Type B pancreatic cell (in vitro differentiated cells): ENCODE measurements around the gene DENND1B. TPM values are rescaled to one million over a fixed set of nuclear protein-coding genes. Genes with fewer than 3 reads are reported as not detected.

Source experiments
- DNase-seq: peaks from one replicate; pipeline ENCODE4 v3.0.0; 2021; ENCODE audit warnings: mixed read lengths; ENCODE audit not compliant: unreplicated experiment; ENCODE audit errors: extremely low spot score
- H3K27ac Mint-ChIP-seq: 2 replicates; pipeline ENCODE4 v1.8.0; 2021; ENCODE audit warnings: mild to moderate bottlenecking, mixed read lengths
- H3K27me3 Mint-ChIP-seq: 2 replicates; pipeline ENCODE4 v1.8.0; 2021; ENCODE audit warnings: mixed read lengths
- H3K36me3 Mint-ChIP-seq: 2 replicates; pipeline ENCODE4 v1.8.0; 2021; ENCODE audit warnings: mixed read lengths
- H3K4me1 Mint-ChIP-seq: one replicate; pipeline ENCODE4 v1.8.0; 2021; ENCODE audit warnings: mixed read lengths; ENCODE audit not compliant: unreplicated experiment
- H3K4me3 Mint-ChIP-seq: 2 replicates; pipeline ENCODE4 v1.8.0; 2021; ENCODE audit warnings: mild to moderate bottlenecking, mixed read lengths
- H3K9me3 Mint-ChIP-seq: 2 replicates; pipeline ENCODE4 v1.8.0; 2021; ENCODE audit warnings: mixed read lengths
- CTCF ChIP-seq: fragments of 200-600 bp; sonication (generic); conservative IDR thresholded peaks from 2 replicates; pipeline ENCODE4 v1.5.0; 2021; ENCODE audit warnings: antibody characterized with exemption, mild to moderate bottlenecking
- total RNA-seq: library from RNA; stranded (reverse); gene quantifications from 2 replicates; pipeline ENCODE4 v1.2.1, GENCODE V29; 2021; ENCODE audit warnings: low replicate concordance

Gene DENND1B
- total RNA-seq, 1 donor from 2014 or later, result 8.7 TPM

GRCh38 chr1:197637406-197637805 is 137.9 kb downstream of the DENND1B start:
- H3K9me3 Mint-ChIP-seq, result no peaks in the 10 kb centered on the region
- H3K27me3 Mint-ChIP-seq, result no peaks in the 10 kb centered on the region
- no peak for DNase-seq
- no peaks in the 10 kb centered on the region for H3K4me1 Mint-ChIP-seq
- H3K4me3 Mint-ChIP-seq, result no peak overlapping the region
- no peak overlapping the region for H3K27ac Mint-ChIP-seq
- H3K36me3 Mint-ChIP-seq, result peaks cover 4% of the 10 kb centered on the region
- TF ChIP-seq CTCF, result no peak

- Mint-ChIP-seq H3K4me3 (no peak overlapping the region), H3K27me3 (no peaks in the 10 kb centered on the region), H3K9me3 (no peaks in the 10 kb centered on the region), H3K4me1 (no peaks in the 10 kb centered on the region), H3K27ac (no peak overlapping the region), H3K36me3 (no peaks in the 10 kb centered on the region)
- TF ChIP-seq CTCF, result no peak
- no peak for DNase-seq
Measured at GRCh38 chr1:197633447-197634078, 141.7 kb downstream of the DENND1B start.

GRCh38 chr1:197632651-197633050 is 142.6 kb downstream of the DENND1B start:
- no peaks in the 10 kb centered on the region for H3K4me1 Mint-ChIP-seq
- DNase-seq, result no peak
- H3K4me3 Mint-ChIP-seq, result no peak overlapping the region
- no peak for TF ChIP-seq CTCF
- no peaks in the 10 kb centered on the region for H3K27me3 Mint-ChIP-seq
- no peak overlapping the region for H3K27ac Mint-ChIP-seq
- no peaks in the 10 kb centered on the region for H3K9me3 Mint-ChIP-seq
- no peaks in the 10 kb centered on the region for H3K36me3 Mint-ChIP-seq

GRCh38 chr1:197632005-197632404 is 143.3 kb downstream of the DENND1B start:
- no peak overlapping the region for H3K27ac Mint-ChIP-seq
- H3K4me1 Mint-ChIP-seq, result no peaks in the 10 kb centered on the region
- no peak for TF ChIP-seq CTCF
- no peaks in the 10 kb centered on the region for H3K9me3 Mint-ChIP-seq
- DNase-seq, result no peak
- no peaks in the 10 kb centered on the region for H3K36me3 Mint-ChIP-seq
- H3K27me3 Mint-ChIP-seq, result no peaks in the 10 kb centered on the region
- no peak overlapping the region for H3K4me3 Mint-ChIP-seq

GRCh38 chr1:197622371-197622770 is 152.9 kb downstream of the DENND1B start:
- H3K9me3 Mint-ChIP-seq, result no peaks in the 10 kb centered on the region
- H3K4me1 Mint-ChIP-seq, result peaks cover 4% of the 10 kb centered on the region
- H3K4me3 Mint-ChIP-seq, result no peak overlapping the region
- no peak for DNase-seq
- no peak for TF ChIP-seq CTCF
- no peaks in the 10 kb centered on the region for H3K27me3 Mint-ChIP-seq
- no peaks in the 10 kb centered on the region for H3K36me3 Mint-ChIP-seq
- H3K27ac Mint-ChIP-seq, result no peak overlapping the region

GRCh38 chr1:197621761-197622160 is 153.5 kb downstream of the DENND1B start:
- H3K4me1 Mint-ChIP-seq, result peaks cover 4% of the 10 kb centered on the region
- no peak for TF ChIP-seq CTCF
- no peak overlapping the region for H3K27ac Mint-ChIP-seq
- no peaks in the 10 kb centered on the region for H3K27me3 Mint-ChIP-seq
- no peaks in the 10 kb centered on the region for H3K9me3 Mint-ChIP-seq
- no peaks in the 10 kb centered on the region for H3K36me3 Mint-ChIP-seq
- no peak for DNase-seq
- no peak overlapping the region for H3K4me3 Mint-ChIP-seq
